ENCODE results near the gene PGM5.

The PGM5 gene

GRCh38 chr9:68454579-68455334 is 98.3 kb downstream of the PGM5 start:
- no peak overlapping the region for H2AFZ ChIP-seq (ENCODE audit: low read length)
- H3K4me3 ChIP-seq (ENCODE audit: low read length) = no peak overlapping the region
- TF ChIP-seq EZH2phosphoT487 (IDR thresholded peaks at IDR 0.05; ENCODE audit: low read length) (no peak), CTCF (IDR thresholded peaks at IDR 0.05; ENCODE audit: low read length) (no peak), EZH2 (optimal IDR thresholded peaks at IDR 0.05; ENCODE audit: low read depth, low read length) (no peak)
- H3K9me2 ChIP-seq (replicated peaks; ENCODE audit: insufficient read depth, low read length) = no peaks in the 10 kb centered on the region
- H3K9ac ChIP-seq (ENCODE audit: low read length) = no peak overlapping the region
- no peak overlapping the region for H3K27ac ChIP-seq (ENCODE audit: low read length)
- no peaks in the 10 kb centered on the region for H4K20me1 ChIP-seq (ENCODE audit: insufficient read depth, low read length)
- DNase-seq = no peak
- no peaks in the 10 kb centered on the region for H3K36me3 ChIP-seq (replicated peaks; ENCODE audit: insufficient read depth, low read length)
- H3F3A ChIP-seq (ENCODE audit: insufficient read depth, low read length) = no peaks in the 10 kb centered on the region
- H3K9me3 ChIP-seq (replicated peaks; ENCODE audit: insufficient read depth, low read length) = no peaks in the 10 kb centered on the region
- no peaks in the 10 kb centered on the region for H3K4me1 ChIP-seq (ENCODE audit: low read length)
- H3K79me2 ChIP-seq (ENCODE audit: low read length) = no peaks in the 10 kb centered on the region
- no peak overlapping the region for H3K4me2 ChIP-seq (ENCODE audit: low read depth, low read length)
- no peaks in the 10 kb centered on the region for H3K27me3 ChIP-seq (replicated peaks; ENCODE audit: insufficient read depth, low read length)

GRCh38 chr9:68455451-68455850 is 99.0 kb downstream of the PGM5 start:
- H3K9me3 ChIP-seq (replicated peaks; ENCODE audit: insufficient read depth, low read length) = no peaks in the 10 kb centered on the region
- H3F3A ChIP-seq (ENCODE audit: insufficient read depth, low read length) = no peaks in the 10 kb centered on the region
- H4K20me1 ChIP-seq (ENCODE audit: insufficient read depth, low read length) = no peaks in the 10 kb centered on the region
- no peak for TF ChIP-seq EZH2 (optimal IDR thresholded peaks at IDR 0.05; ENCODE audit: low read depth, low read length)
- H3K9me2 ChIP-seq (replicated peaks; ENCODE audit: insufficient read depth, low read length) = no peaks in the 10 kb centered on the region
- H3K36me3 ChIP-seq (replicated peaks; ENCODE audit: insufficient read depth, low read length) = no peaks in the 10 kb centered on the region
- no peaks in the 10 kb centered on the region for H3K79me2 ChIP-seq (ENCODE audit: low read length)
- no peak overlapping the region for H2AFZ ChIP-seq (ENCODE audit: low read length)
- DNase-seq = no peak
- H3K27ac ChIP-seq (ENCODE audit: low read length) = no peak overlapping the region
- no peaks in the 10 kb centered on the region for H3K27me3 ChIP-seq (replicated peaks; ENCODE audit: insufficient read depth, low read length)
- no peak overlapping the region for H3K9ac ChIP-seq (ENCODE audit: low read length)
- H3K4me2 ChIP-seq (ENCODE audit: low read depth, low read length) = no peak overlapping the region
- H3K4me3 ChIP-seq (ENCODE audit: low read length) = no peak overlapping the region
- no peaks in the 10 kb centered on the region for H3K4me1 ChIP-seq (ENCODE audit: low read length)

- TF ChIP-seq EZH2 (optimal IDR thresholded peaks at IDR 0.05; ENCODE audit: low read depth, low read length) (no peak), CTCF (IDR thresholded peaks at IDR 0.05; ENCODE audit: low read length) (no peak), EZH2phosphoT487 (IDR thresholded peaks at IDR 0.05; ENCODE audit: low read length) (no peak)
- Histone ChIP-seq H3F3A (ENCODE audit: insufficient read depth, low read length) (no peaks in the 10 kb centered on the region), H4K20me1 (ENCODE audit: insufficient read depth, low read length) (no peaks in the 10 kb centered on the region), H3K79me2 (ENCODE audit: low read length) (no peaks in the 10 kb centered on the region), H3K4me1 (ENCODE audit: low read length) (no peaks in the 10 kb centered on the region), H3K36me3 (replicated peaks; ENCODE audit: insufficient read depth, low read length) (no peaks in the 10 kb centered on the region), H3K9me3 (replicated peaks; ENCODE audit: insufficient read depth, low read length) (no peaks in the 10 kb centered on the region), H3K4me3 (ENCODE audit: low read length) (no peak overlapping the region), H3K27me3 (replicated peaks; ENCODE audit: insufficient read depth, low read length) (no peaks in the 10 kb centered on the region), H3K9me2 (replicated peaks; ENCODE audit: insufficient read depth, low read length) (no peaks in the 10 kb centered on the region), H3K27ac (ENCODE audit: low read length) (no peak overlapping the region), H2AFZ (ENCODE audit: low read length) (no peak overlapping the region), H3K4me2 (ENCODE audit: low read depth, low read length) (no peak overlapping the region), H3K9ac (ENCODE audit: low read length) (no peak overlapping the region)
- no peak for DNase-seq
These were observed 101.4 kb downstream of the PGM5 start for GRCh38 chr9:68457803-68458202.

- Histone ChIP-seq H2AFZ (ENCODE audit: low read length) (no peak overlapping the region), H3K9me3 (replicated peaks; ENCODE audit: insufficient read depth, low read length) (no peaks in the 10 kb centered on the region), H3K27me3 (replicated peaks; ENCODE audit: insufficient read depth, low read length) (no peaks in the 10 kb centered on the region), H4K20me1 (ENCODE audit: insufficient read depth, low read length) (no peaks in the 10 kb centered on the region), H3F3A (ENCODE audit: insufficient read depth, low read length) (no peaks in the 10 kb centered on the region), H3K4me2 (ENCODE audit: low read depth, low read length) (no peak overlapping the region), H3K27ac (ENCODE audit: low read length) (no peak overlapping the region), H3K4me3 (ENCODE audit: low read length) (no peak overlapping the region), H3K79me2 (ENCODE audit: low read length) (no peaks in the 10 kb centered on the region), H3K9ac (ENCODE audit: low read length) (no peak overlapping the region), H3K36me3 (replicated peaks; ENCODE audit: insufficient read depth, low read length) (no peaks in the 10 kb centered on the region), H3K9me2 (replicated peaks; ENCODE audit: insufficient read depth, low read length) (no peaks in the 10 kb centered on the region), H3K4me1 (ENCODE audit: low read length) (no peaks in the 10 kb centered on the region)
- no peak for DNase-seq
- no peak for TF ChIP-seq CTCF (IDR thresholded peaks at IDR 0.05; ENCODE audit: low read length)
- no peak for TF ChIP-seq EZH2phosphoT487 (IDR thresholded peaks at IDR 0.05; ENCODE audit: low read length)
- no peak for TF ChIP-seq EZH2 (optimal IDR thresholded peaks at IDR 0.05; ENCODE audit: low read depth, low read length)
These were observed 102.5 kb downstream of the PGM5 start for GRCh38 chr9:68458918-68459317.

All from MM.1S (cell line).